HL-60 (cell line): Measurements from ENCODE around the gene EIF5A.

Experiments
- DNase-seq, 2 experiments: peaks; one replicate each; pipeline ENCODE4 v3.0.0-alpha.2; 2010 to 2020; ENCODE audit warnings: low read depth in 1 of 2, low spot score in 1 of 2
- H3K27ac ChIP-seq: fragments of 250-450 bp; sonication (Bioruptor Pico); replicated peaks from 2 replicates; pipeline ENCODE4 v1.5.1; 2020; ENCODE audit warnings: mild to moderate bottlenecking, moderate library complexity
- H3K27me3 ChIP-seq: fragments of 250-450 bp; sonication (Bioruptor Pico); 2 replicates; pipeline ENCODE4 v1.5.1; 2021; ENCODE audit warnings: mild to moderate bottlenecking, moderate library complexity; ENCODE audit not compliant: insufficient read depth, poor library complexity, severe bottlenecking
- H3K4me3 ChIP-seq: replicated peaks from 2 replicates; pipeline ENCODE4 v1.5.1; 2011; ENCODE audit warnings: mild to moderate bottlenecking, control low read depth, low read length; ENCODE audit not compliant: insufficient read depth
- CTCF ChIP-seq: IDR thresholded peaks from one replicate; pipeline ENCODE4 v1.5.1; 2011; ENCODE audit warnings: low read length, control low read depth, inconsistent platforms; ENCODE audit not compliant: insufficient read depth
- GABPA ChIP-seq: IDR thresholded peaks from 2 replicates; pipeline ENCODE4 v1.6.1; 2012; ENCODE audit warnings: low read depth
- POLR2AphosphoS5 ChIP-seq: IDR thresholded peaks from 2 replicates; pipeline ENCODE4 v1.6.1; 2012; ENCODE audit warnings: low read depth
- REST ChIP-seq: IDR thresholded peaks from 2 replicates; pipeline ENCODE4 v1.6.1; 2012; ENCODE audit warnings: low read depth; ENCODE audit not compliant: insufficient replicate concordance
- SPI1 ChIP-seq: IDR thresholded peaks from 2 replicates; pipeline ENCODE4 v1.6.1; 2012; ENCODE audit warnings: low read depth, mild to moderate bottlenecking, borderline replicate concordance

The EIF5A gene

GRCh38 chr17:7290685-7291084, 16.7 kb upstream of the EIF5A start:
- no peak for DNase-seq
- Histone ChIP-seq H3K4me3 (no peak overlapping the region), H3K27ac (no peak overlapping the region), H3K27me3 (peaks cover 2% of the 10 kb centered on the region)
- TF ChIP-seq REST (no peak), POLR2AphosphoS5 (no peak), CTCF (no peak), SPI1 (no peak), GABPA (no peak)

- Histone ChIP-seq H3K4me3 (no peak overlapping the region), H3K27ac (no peak overlapping the region), H3K27me3 (peaks cover 2% of the 10 kb centered on the region)
- no peak for TF ChIP-seq REST
- TF ChIP-seq SPI1, result no peak
- no peak for TF ChIP-seq CTCF
- no peak for TF ChIP-seq POLR2AphosphoS5
- no peak for TF ChIP-seq GABPA
- DNase-seq, result no peak
These were observed 15.2 kb upstream of the EIF5A start for GRCh38 chr17:7292194-7292593.

- no peak overlapping the region for H3K27ac ChIP-seq
- no peak for TF ChIP-seq GABPA
- TF ChIP-seq CTCF, result no peak
- TF ChIP-seq POLR2AphosphoS5, result no peak
- TF ChIP-seq SPI1, result no peak
- no peak for TF ChIP-seq REST
- no peak for DNase-seq
- no peak overlapping the region for H3K4me3 ChIP-seq
- peaks cover 2% of the 10 kb centered on the region for H3K27me3 ChIP-seq
These were observed 14.7 kb upstream of the EIF5A start for GRCh38 chr17:7292729-7293128.
